OCI-LY7 (cell line): Measurements from ENCODE around the gene DSC1. TPM values are rescaled to one million over a fixed set of nuclear protein-coding genes. Genes with fewer than 3 reads are reported as not detected.

Experiments used
- BruUV-seq: library from RNA; stranded (reverse); fragments of 400-500 nt; replicated peaks from 2 replicates; lab custom pipeline; 2021; lab: Mats Ljungman, UMichigan
- CTCF ChIA-PET: fragments of 300-600 bp; sonication (Branson Sonifier 250); formaldehyde crosslinking; loops from one replicate; lab custom pipeline; 2022; ENCODE audit warnings: antibody characterized with exemption; ENCODE audit not compliant: unreplicated experiment; lab: Charles Lee
- POLR2A ChIA-PET: fragments of 300-600 bp; sonication (Branson Sonifier 250); formaldehyde crosslinking; loops from one replicate; lab custom pipeline; 2022; ENCODE audit warnings: antibody characterized with exemption; lab: Charles Lee
- DNase-seq: peaks from one replicate; pipeline ENCODE4 v3.0.0-alpha.2; 2015; ENCODE audit warnings: low spot score
- H2AFZ ChIP-seq: fragments of 200-600 bp; sonication (generic), shearing (Covaris generic); 2 replicates; pipeline ENCODE4 v1.6.1; 2014; ENCODE audit warnings: mild to moderate bottlenecking, antibody characterized with exemption, low read length, moderate library complexity
- H3K27ac ChIP-seq: fragments of 200-600 bp; sonication (generic); 2 replicates; pipeline ENCODE4 v1.5.1; 2014; ENCODE audit warnings: mixed run types, low read depth, mild to moderate bottlenecking, moderate library complexity, low read length, inconsistent platforms; ENCODE audit not compliant: poor library complexity, severe bottlenecking
- H3K36me3 ChIP-seq: fragments of 200-600 bp; sonication (generic); 2 replicates; pipeline ENCODE4 v1.6.1; 2014; ENCODE audit warnings: mild to moderate bottlenecking, antibody characterized with exemption, low read length, moderate library complexity, mixed read lengths; ENCODE audit not compliant: insufficient read depth
- H3K4me1 ChIP-seq: fragments of 200-600 bp; sonication (generic); 2 replicates; pipeline ENCODE4 v1.5.1; 2014; ENCODE audit warnings: mild to moderate bottlenecking, low read length; ENCODE audit not compliant: insufficient read depth, poor library complexity, severe bottlenecking
- H3K4me2 ChIP-seq: fragments of 200-600 bp; sonication (generic); 2 replicates; pipeline ENCODE4 v1.6.1; 2014; ENCODE audit warnings: mild to moderate bottlenecking, low read length
- H3K4me3 ChIP-seq: fragments of 200-600 bp; sonication (generic); 2 replicates; pipeline ENCODE4 v1.5.1; 2014; ENCODE audit warnings: mild to moderate bottlenecking, low read depth, low read length; ENCODE audit not compliant: poor library complexity, severe bottlenecking
- H3K79me2 ChIP-seq: fragments of 200-600 bp; sonication (generic); 2 replicates; pipeline ENCODE4 v1.6.1; 2016; ENCODE audit warnings: low read depth, mild to moderate bottlenecking, low read length, moderate library complexity, mixed read lengths; ENCODE audit not compliant: insufficient read depth
- H3K9me2 ChIP-seq: fragments of 200-600 bp; sonication (generic); 2 replicates; pipeline ENCODE4 v1.6.1; 2016; ENCODE audit warnings: mild to moderate bottlenecking, low read length, mixed read lengths; ENCODE audit not compliant: insufficient read depth
- H3K9me3 ChIP-seq: fragments of 200-600 bp; sonication (generic); 2 replicates; pipeline ENCODE4 v1.6.1; 2014; ENCODE audit warnings: mild to moderate bottlenecking, mixed run types, low read length, mixed read lengths
- H4K20me1 ChIP-seq: fragments of 200-600 bp; sonication (generic); 2 replicates; pipeline ENCODE4 v1.6.1; 2014; ENCODE audit warnings: mild to moderate bottlenecking, antibody characterized with exemption, low read length, moderate library complexity, mixed read lengths; ENCODE audit not compliant: insufficient read depth
- CTCF ChIP-seq: fragments of 200-600 bp; sonication (generic); conservative IDR thresholded peaks from 2 replicates; pipeline ENCODE4 v1.5.1; 2014; ENCODE audit warnings: mild to moderate bottlenecking, antibody characterized with exemption, low read length, moderate library complexity, mixed read lengths
- EZH2phosphoT487 ChIP-seq: fragments of 200-600 bp; sonication (generic); IDR thresholded peaks from 2 replicates; pipeline ENCODE4 v1.6.1; 2018; ENCODE audit warnings: low read depth, borderline replicate concordance, mild to moderate bottlenecking, mixed run types, antibody characterized with exemption, low read length, moderate library complexity, mixed read lengths
- intact Hi-C: fragments of 100-400 bp; cut with micrococcal nuclease; formaldehyde crosslinking; loops from one replicate; pipeline ENCODE4 v1.10.0; 2022; ENCODE audit not compliant: unreplicated experiment
- total RNA-seq, 2 experiments: library from RNA; depleted of rRNA in 1 of 2; stranded (reverse); fragments of >200 nt in 1 of 2; shearing (Covaris generic) in 1 of 2; gene quantifications; 2 replicates each; pipeline ENCODE4 v1.2.3, GENCODE V29; 2014 to 2022

The DSC1 gene
- total RNA-seq, 2 experiments from 2014 or later, result not detected

DNA sequence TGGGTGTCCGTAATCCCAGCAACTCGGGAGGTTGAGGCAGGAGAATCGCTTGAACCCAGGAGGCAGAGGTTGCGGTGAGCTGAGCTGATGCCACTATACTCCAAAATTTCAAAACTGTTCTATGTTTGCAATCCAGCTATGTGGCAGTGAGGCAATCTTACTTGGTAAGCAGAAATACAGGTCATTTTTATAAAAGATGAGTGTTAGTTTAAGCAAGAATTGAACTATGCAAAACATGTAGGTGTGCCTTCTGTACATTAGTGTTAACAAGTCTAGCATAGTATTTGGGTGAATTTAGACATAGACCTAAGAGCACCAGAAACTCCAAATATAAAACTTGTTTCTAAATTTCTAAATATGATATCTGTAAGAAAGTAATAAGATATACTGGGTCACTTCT, 7.2 kb downstream of the DSC1 start:
- Histone ChIP-seq H4K20me1 (no peaks in the 10 kb centered on the region), H3K79me2 (no peaks in the 10 kb centered on the region), H3K4me1 (no peaks in the 10 kb centered on the region), H3K4me2 (no peak overlapping the region), H3K4me3 (no peak overlapping the region), H2AFZ (no peak overlapping the region), H3K27ac (no peak overlapping the region), H3K9me2 (no peaks in the 10 kb centered on the region), H3K36me3 (no peaks in the 10 kb centered on the region), H3K9me3 (no peaks in the 10 kb centered on the region)
- CTCF ChIA-PET, result no interaction called here
- no peak for DNase-seq
- intact Hi-C loops, result no loop called here
- POLR2A ChIA-PET, result no interaction called here
- BruUV-seq, result no TSS peak
- TF ChIP-seq EZH2phosphoT487, result no peak

DNA sequence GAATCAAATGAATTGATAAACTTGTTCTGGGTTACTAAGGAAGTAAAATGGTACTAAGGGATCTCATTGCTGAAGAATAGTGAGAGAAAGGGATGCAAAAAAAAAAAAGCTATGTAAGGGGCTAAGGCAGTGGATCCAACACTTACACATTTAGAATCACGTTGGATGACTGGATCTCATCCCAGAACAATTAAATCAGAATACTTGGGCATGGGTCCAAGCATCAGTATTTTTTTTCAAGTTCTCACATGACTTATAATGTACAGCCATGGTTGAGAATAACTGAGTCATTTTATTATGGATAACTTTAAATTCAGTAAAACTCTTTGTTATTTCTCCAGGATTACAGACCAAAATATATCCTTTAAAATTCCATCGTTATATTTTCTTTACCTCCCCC, 8.5 kb downstream of the DSC1 start:
- intact Hi-C loops, result no loop called here
- Histone ChIP-seq H2AFZ (no peak overlapping the region), H3K27ac (no peak overlapping the region), H3K9me3 (no peaks in the 10 kb centered on the region), H3K79me2 (no peaks in the 10 kb centered on the region), H3K4me1 (no peaks in the 10 kb centered on the region), H3K9me2 (no peaks in the 10 kb centered on the region), H3K36me3 (no peaks in the 10 kb centered on the region), H4K20me1 (no peaks in the 10 kb centered on the region), H3K4me3 (no peak overlapping the region), H3K4me2 (no peak overlapping the region)
- POLR2A ChIA-PET, result no interaction called here
- CTCF ChIA-PET, result no interaction called here
- no TSS peak for BruUV-seq
- TF ChIP-seq EZH2phosphoT487 (no peak), CTCF (no peak)
- DNase-seq, result no peak

DNA sequence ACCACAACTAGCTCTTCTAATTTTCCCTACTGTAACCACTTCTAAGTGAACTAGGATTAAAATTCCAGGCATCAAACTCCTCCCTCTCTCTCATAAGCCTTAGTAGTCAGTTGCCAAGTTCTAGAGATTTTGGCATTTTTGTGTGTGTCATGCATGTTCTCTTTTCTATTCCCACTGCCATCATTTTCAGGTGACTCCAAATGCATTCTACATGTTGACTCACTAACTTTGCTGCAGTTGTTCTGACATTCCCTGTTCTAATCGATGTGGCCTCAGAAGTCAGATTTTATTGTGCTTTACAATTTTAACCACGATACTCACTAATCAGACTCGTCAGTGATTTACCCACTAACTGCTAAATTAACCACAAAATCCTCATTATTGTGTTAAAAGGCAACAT, 13.3 kb downstream of the DSC1 start:
- CTCF ChIA-PET, result no interaction called here
- no peaks in the 10 kb centered on the region for H4K20me1 ChIP-seq
- TF ChIP-seq CTCF (no peak), EZH2phosphoT487 (no peak)

More for the DNA sequence above, 13.3 kb downstream of the DSC1 start:
- Histone ChIP-seq H3K27ac (no peak overlapping the region), H3K4me3 (no peak overlapping the region), H3K9me3 (no peaks in the 10 kb centered on the region), H3K4me2 (no peak overlapping the region), H3K36me3 (no peaks in the 10 kb centered on the region), H3K79me2 (no peaks in the 10 kb centered on the region), H3K9me2 (no peaks in the 10 kb centered on the region), H2AFZ (no peak overlapping the region), H3K4me1 (no peaks in the 10 kb centered on the region)
- DNase-seq, result no peak
- intact Hi-C loops, result no loop called here
- POLR2A ChIA-PET, result interaction anchor here (0.5 kb wide), 1 partner anchor 13 kb away, joined by 3 read pairs; the partner anchor contains the start of gene DSC1
- BruUV-seq, result no TSS peak
